MM.1S (cell line): ENCODE results near the gene CTSL.

ENCODE experiments used
- DNase-seq: peaks from one replicate; pipeline ENCODE4 v3.0.0-alpha.2; 2015
- H2AFZ ChIP-seq: fragments of 300-600 bp; sonication (generic); 2 replicates; pipeline ENCODE4 v1.6.0; 2016; ENCODE audit warnings: antibody characterized with exemption, low read length
- H3F3A ChIP-seq: fragments of 300-600 bp; sonication (generic); 2 replicates; pipeline ENCODE4 v1.6.1; 2016; ENCODE audit warnings: mild to moderate bottlenecking, antibody characterized with exemption, low read length, moderate library complexity, mixed read lengths; ENCODE audit not compliant: insufficient read depth
- H3K27ac ChIP-seq: fragments of 300-600 bp; sonication (generic); 2 replicates; pipeline ENCODE4 v1.5.1; 2016; ENCODE audit warnings: mild to moderate bottlenecking, low read length
- H3K27me3 ChIP-seq: fragments of 300-600 bp; sonication (generic); replicated peaks from 2 replicates; pipeline ENCODE4 v1.6.0; 2016; ENCODE audit warnings: low read length; ENCODE audit not compliant: insufficient read depth
- H3K36me3 ChIP-seq: fragments of 300-600 bp; sonication (generic); replicated peaks from 2 replicates; pipeline ENCODE4 v1.6.1; 2016; ENCODE audit warnings: mild to moderate bottlenecking, low read length, mixed read lengths; ENCODE audit not compliant: insufficient read depth
- H3K4me1 ChIP-seq: fragments of 300-600 bp; sonication (generic); 2 replicates; pipeline ENCODE4 v1.6.1; 2016; ENCODE audit warnings: low read length, mixed read lengths
- H3K4me2 ChIP-seq: fragments of 300-600 bp; sonication (generic); 2 replicates; pipeline ENCODE4 v1.6.0; 2016; ENCODE audit warnings: low read depth, low read length
- H3K4me3 ChIP-seq: fragments of 300-600 bp; sonication (generic); 2 replicates; pipeline ENCODE4 v1.5.1; 2016; ENCODE audit warnings: low read length, mixed read lengths
- H3K79me2 ChIP-seq: fragments of 300-600 bp; sonication (generic); 2 replicates; pipeline ENCODE4 v1.6.1; 2016; ENCODE audit warnings: mixed run types, low read length, mixed read lengths
- H3K9ac ChIP-seq: fragments of 300-600 bp; sonication (generic); 2 replicates; pipeline ENCODE4 v1.6.1; 2016; ENCODE audit warnings: low read length, mixed read lengths
- H3K9me2 ChIP-seq: fragments of 300-600 bp; sonication (generic); replicated peaks from 2 replicates; pipeline ENCODE4 v1.6.1; 2016; ENCODE audit warnings: mild to moderate bottlenecking, low read length, mixed read lengths; ENCODE audit not compliant: insufficient read depth
- H3K9me3 ChIP-seq: fragments of 300-600 bp; sonication (generic); replicated peaks from 2 replicates; pipeline ENCODE4 v1.6.1; 2016; ENCODE audit warnings: mild to moderate bottlenecking, low read length, mixed read lengths; ENCODE audit not compliant: insufficient read depth
- H4K20me1 ChIP-seq: fragments of 300-600 bp; sonication (generic); 2 replicates; pipeline ENCODE4 v1.6.1; 2016; ENCODE audit warnings: mild to moderate bottlenecking, low read length, moderate library complexity, mixed read lengths; ENCODE audit not compliant: insufficient read depth
- CTCF ChIP-seq: fragments of 300-600 bp; sonication (generic); IDR thresholded peaks from 2 replicates; pipeline ENCODE4 v1.5.1; 2016; ENCODE audit warnings: antibody characterized with exemption, low read length, mixed read lengths
- EZH2 ChIP-seq: fragments of 300-600 bp; sonication (generic); optimal IDR thresholded peaks from 2 replicates; pipeline ENCODE3; 2017; ENCODE audit warnings: low read depth, mild to moderate bottlenecking, antibody characterized with exemption, low read length, mixed read lengths
- EZH2phosphoT487 ChIP-seq: fragments of 300-600 bp; sonication (generic); IDR thresholded peaks from 2 replicates; pipeline ENCODE4 v1.6.1; 2018; ENCODE audit warnings: antibody characterized with exemption, low read length

Gene CTSL

GRCh38 chr9:87731321-87731720 lies 5.4 kb downstream of the CTSL start:
- H2AFZ ChIP-seq = no peak overlapping the region
- H3K27me3 ChIP-seq = no peaks in the 10 kb centered on the region
- H3K9me2 ChIP-seq = no peaks in the 10 kb centered on the region
- H3F3A ChIP-seq = no peaks in the 10 kb centered on the region
- H3K36me3 ChIP-seq = no peaks in the 10 kb centered on the region
- no peak for DNase-seq
- H3K9ac ChIP-seq = no peak overlapping the region
- H3K27ac ChIP-seq = no peak overlapping the region
- no peaks in the 10 kb centered on the region for H3K79me2 ChIP-seq
- no peak overlapping the region for H3K4me3 ChIP-seq
- H4K20me1 ChIP-seq = no peaks in the 10 kb centered on the region
- no peak for TF ChIP-seq CTCF
- no peak for TF ChIP-seq EZH2phosphoT487
- no peak for TF ChIP-seq EZH2
- H3K9me3 ChIP-seq = no peaks in the 10 kb centered on the region
- no peaks in the 10 kb centered on the region for H3K4me1 ChIP-seq
- H3K4me2 ChIP-seq = no peak overlapping the region

- no peaks in the 10 kb centered on the region for H3K9me2 ChIP-seq
- no peak for DNase-seq
- no peak overlapping the region for H2AFZ ChIP-seq
- TF ChIP-seq EZH2 (no peak), CTCF (no peak), EZH2phosphoT487 (no peak)
- no peaks in the 10 kb centered on the region for H3K4me1 ChIP-seq
- no peaks in the 10 kb centered on the region for H3K79me2 ChIP-seq
- H3K4me3 ChIP-seq = no peak overlapping the region
- H3K36me3 ChIP-seq = no peaks in the 10 kb centered on the region
- H3K9ac ChIP-seq = no peak overlapping the region
- H3K27me3 ChIP-seq = no peaks in the 10 kb centered on the region
- H3K9me3 ChIP-seq = no peaks in the 10 kb centered on the region
- no peaks in the 10 kb centered on the region for H4K20me1 ChIP-seq
- H3F3A ChIP-seq = no peaks in the 10 kb centered on the region
- no peak overlapping the region for H3K27ac ChIP-seq
- H3K4me2 ChIP-seq = no peak overlapping the region
Observed at GRCh38 chr9:87732344-87732743, 6.4 kb downstream of the CTSL start.

- H3F3A ChIP-seq = no peaks in the 10 kb centered on the region
- H3K36me3 ChIP-seq = no peaks in the 10 kb centered on the region
- H3K4me1 ChIP-seq = no peaks in the 10 kb centered on the region
- no peaks in the 10 kb centered on the region for H3K27me3 ChIP-seq
- H3K4me2 ChIP-seq = no peak overlapping the region
- no peaks in the 10 kb centered on the region for H3K9me2 ChIP-seq
- H3K4me3 ChIP-seq = no peak overlapping the region
- no peak for DNase-seq
- no peak overlapping the region for H3K27ac ChIP-seq
- H2AFZ ChIP-seq = no peak overlapping the region
- H3K9ac ChIP-seq = no peak overlapping the region
- no peaks in the 10 kb centered on the region for H3K9me3 ChIP-seq
- no peaks in the 10 kb centered on the region for H3K79me2 ChIP-seq
- TF ChIP-seq CTCF (no peak), EZH2phosphoT487 (no peak)
- H4K20me1 ChIP-seq = no peaks in the 10 kb centered on the region
Observed at GRCh38 chr9:87732756-87733155, 6.8 kb downstream of the CTSL start.
